ENCODE results near the gene STAT4. TPM values are rescaled to one million over a fixed set of nuclear protein-coding genes. Genes with fewer than 3 reads are reported as not detected.

The STAT4 gene
- total and polyA plus RNA-seq, 4 donors, result 0.85 to 7.9 (median 3.2) TPM

- no peak overlapping the region for H3K9ac ChIP-seq (ENCODE audit: low read depth in 1 of 2, low read length in 2 of 2)
- DNase-seq (ENCODE audit: low spot score), result no peak
- no peaks in the 10 kb centered on the region for H3K27me3 ChIP-seq (ENCODE audit: control insufficient read depth in 4 of 4, insufficient read depth in 4 of 4, low read length in 3 of 4)
- no peak overlapping the region for H3K27ac ChIP-seq (ENCODE audit: low read depth in 1 of 2, low read length in 2 of 2)
- WGBS, result 85% methylated on average over 8 of the region's 8 CpGs
- H3K9me3 ChIP-seq (ENCODE audit: control insufficient read depth in 4 of 4, low read length in 3 of 4), result no peaks in the 10 kb centered on the region
- H3K4me1 ChIP-seq (ENCODE audit: control insufficient read depth in 4 of 4, insufficient read depth in 4 of 4, low read length in 3 of 4), result peaks cover 0 to 13% (median 4%) of the 10 kb centered on the region in 4 donors
- H3K36me3 ChIP-seq (ENCODE audit: control insufficient read depth in 4 of 4, insufficient read depth in 3 of 4, low read depth in 1 of 4, low read length in 3 of 4), result peaks cover 0 to 5% (median 0%) of the 10 kb centered on the region in 4 donors
- TF ChIP-seq, protein P1, sequence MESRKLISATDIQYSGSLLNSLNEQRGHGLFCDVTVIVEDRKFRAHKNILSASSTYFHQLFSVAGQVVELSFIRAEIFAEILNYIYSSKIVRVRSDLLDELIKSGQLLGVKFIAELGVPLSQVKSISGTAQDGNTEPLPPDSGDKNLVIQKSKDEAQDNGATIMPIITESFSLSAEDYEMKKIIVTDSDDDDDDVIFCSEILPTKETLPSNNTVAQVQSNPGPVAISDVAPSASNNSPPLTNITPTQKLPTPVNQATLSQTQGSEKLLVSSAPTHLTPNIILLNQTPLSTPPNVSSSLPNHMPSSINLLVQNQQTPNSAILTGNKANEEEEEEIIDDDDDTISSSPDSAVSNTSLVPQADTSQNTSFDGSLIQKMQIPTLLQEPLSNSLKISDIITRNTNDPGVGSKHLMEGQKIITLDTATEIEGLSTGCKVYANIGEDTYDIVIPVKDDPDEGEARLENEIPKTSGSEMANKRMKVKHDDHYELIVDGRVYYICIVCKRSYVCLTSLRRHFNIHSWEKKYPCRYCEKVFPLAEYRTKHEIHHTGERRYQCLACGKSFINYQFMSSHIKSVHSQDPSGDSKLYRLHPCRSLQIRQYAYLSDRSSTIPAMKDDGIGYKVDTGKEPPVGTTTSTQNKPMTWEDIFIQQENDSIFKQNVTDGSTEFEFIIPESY (IDR thresholded peaks at IDR 0.05), result no peak
- TF ChIP-seq RAD21 (IDR thresholded peaks at IDR 0.05) (no peak), JUND (IDR thresholded peaks at IDR 0.05) (no peak)
- TF ChIP-seq, protein P2, sequence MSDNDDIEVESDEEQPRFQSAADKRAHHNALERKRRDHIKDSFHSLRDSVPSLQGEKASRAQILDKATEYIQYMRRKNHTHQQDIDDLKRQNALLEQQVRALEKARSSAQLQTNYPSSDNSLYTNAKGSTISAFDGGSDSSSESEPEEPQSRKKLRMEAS (IDR thresholded peaks at IDR 0.05), result no peak
- no peak overlapping the region for H3K4me3 ChIP-seq (ENCODE audit: low read depth in 1 of 3, low read length in 3 of 3)
Observed at GRCh38 chr2:191032588-191033429, 118.0 kb downstream of the STAT4 start.

DNA sequence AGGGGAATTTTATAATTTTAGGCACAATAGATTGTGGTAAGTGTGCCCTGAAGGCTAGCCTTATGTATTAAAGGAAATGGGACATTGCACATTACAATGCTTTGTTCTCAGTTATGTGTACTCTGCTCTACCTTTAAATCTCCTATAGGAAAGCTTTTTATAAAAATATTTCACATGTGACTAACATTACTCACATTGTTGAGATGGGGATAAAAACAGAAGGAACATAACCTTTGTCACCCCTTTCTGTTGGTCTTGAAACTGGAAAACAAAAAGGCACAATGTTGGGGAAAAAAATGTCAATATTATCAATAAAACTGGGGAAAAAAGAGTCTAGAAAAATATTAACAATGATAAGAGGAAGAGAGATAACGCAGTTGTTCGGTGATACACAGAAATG is 119.5 kb downstream of the STAT4 start:
- no peak overlapping the region for H3K27ac ChIP-seq (ENCODE audit: low read depth in 1 of 2, low read length in 2 of 2)
- H3K4me3 ChIP-seq (ENCODE audit: low read depth in 1 of 3, low read length in 3 of 3), result no peak overlapping the region
- H3K9me3 ChIP-seq (ENCODE audit: control insufficient read depth in 4 of 4, low read length in 3 of 4), result no peaks in the 10 kb centered on the region
- 35% methylated on average over 2 of the region's 2 CpGs for WGBS
- TF ChIP-seq, protein P1 (IDR thresholded peaks at IDR 0.05), result no peak
- TF ChIP-seq GABPA (IDR thresholded peaks at IDR 0.05 in 1 of 2, conservative IDR thresholded peaks at IDR 0.05 in 1 of 2) (no peak), HNF4A (conservative IDR thresholded peaks at IDR 0.05) (no peak), TAF1 (conservative IDR thresholded peaks at IDR 0.05) (no peak), SP1 (IDR thresholded peaks at IDR 0.05) (no peak), CTCF (IDR thresholded peaks at IDR 0.05; ENCODE audit: low read depth, low read length, missing input control) (no peak), FOXA2 (IDR thresholded peaks at IDR 0.05) (no peak)
- TF ChIP-seq, protein P3, sequence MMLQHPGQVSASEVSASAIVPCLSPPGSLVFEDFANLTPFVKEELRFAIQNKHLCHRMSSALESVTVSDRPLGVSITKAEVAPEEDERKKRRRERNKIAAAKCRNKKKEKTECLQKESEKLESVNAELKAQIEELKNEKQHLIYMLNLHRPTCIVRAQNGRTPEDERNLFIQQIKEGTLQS (IDR thresholded peaks at IDR 0.05), result no peak
- peaks cover 0 to 5% (median 0%) of the 10 kb centered on the region in 4 donors for H3K36me3 ChIP-seq (ENCODE audit: control insufficient read depth in 4 of 4, insufficient read depth in 3 of 4, low read depth in 1 of 4, low read length in 3 of 4)
- DNase-seq (ENCODE audit: low spot score), result no peak
- no peak overlapping the region for H3K9ac ChIP-seq (ENCODE audit: low read depth in 1 of 2, low read length in 2 of 2)
- H3K27me3 ChIP-seq (ENCODE audit: control insufficient read depth in 4 of 4, insufficient read depth in 4 of 4, low read length in 3 of 4), result no peaks in the 10 kb centered on the region
- peaks cover 0 to 13% (median 4%) of the 10 kb centered on the region in 4 donors for H3K4me1 ChIP-seq (ENCODE audit: control insufficient read depth in 4 of 4, insufficient read depth in 4 of 4, low read length in 3 of 4)

Data from liver (tissue), 9 donors.